GM23338 (cell line): ENCODE results near the gene SMURF1. TPM values are rescaled to one million over a fixed set of nuclear protein-coding genes. Genes with fewer than 3 reads are reported as not detected.

ENCODE experiments used
- ATAC-seq: fragments of 200-7000 bp; cut with Tn5 transposase; 3 replicates; pipeline ENCODE4 v1.9.1; 2020
- DNase-seq: peaks from one replicate; pipeline ENCODE4 v3.0.0-alpha.2; 2015; ENCODE audit warnings: low spot score
- H2AFZ ChIP-seq: fragments of 200-600 bp; sonication (generic); 2 replicates; pipeline ENCODE4 v1.8.0; 2016; ENCODE audit warnings: antibody characterized with exemption, mild to moderate bottlenecking, moderate library complexity
- H3F3A ChIP-seq: fragments of 200-600 bp; sonication (generic); replicated peaks from 2 replicates; pipeline ENCODE4 v1.8.0; 2017; ENCODE audit warnings: antibody characterized with exemption, mixed run types, low read depth
- H3K27ac ChIP-seq: fragments of 200-600 bp; sonication (generic); 2 replicates; pipeline ENCODE4 v1.6.1; 2016; ENCODE audit warnings: low read depth
- H3K27me3 ChIP-seq: fragments of 200-600 bp; sonication (generic); 2 replicates; pipeline ENCODE4 v1.8.0; 2016; ENCODE audit warnings: mild to moderate bottlenecking, mixed run types, moderate library complexity; ENCODE audit not compliant: insufficient read depth
- H3K36me3 ChIP-seq: fragments of 200-600 bp; sonication (generic); 2 replicates; pipeline ENCODE4 v1.8.0; 2016; ENCODE audit warnings: mild to moderate bottlenecking; ENCODE audit not compliant: insufficient read depth
- H3K4me1 ChIP-seq: fragments of 200-600 bp; sonication (generic); 2 replicates; pipeline ENCODE4 v1.8.0; 2016; ENCODE audit warnings: mild to moderate bottlenecking, moderate library complexity; ENCODE audit not compliant: insufficient read depth
- H3K4me2 ChIP-seq: fragments of 200-600 bp; sonication (generic); 2 replicates; pipeline ENCODE4 v1.7.1; 2017; ENCODE audit warnings: mixed run types
- H3K4me3 ChIP-seq: fragments of 200-600 bp; sonication (generic); 2 replicates; pipeline ENCODE4 v1.6.1; 2016; ENCODE audit warnings: mixed run types
- H3K79me2 ChIP-seq: fragments of 200-600 bp; sonication (generic); replicated peaks from 2 replicates; pipeline ENCODE4 v1.8.0; 2017; ENCODE audit warnings: mild to moderate bottlenecking; ENCODE audit not compliant: insufficient read depth
- H3K9me2 ChIP-seq: fragments of 200-600 bp; sonication (generic); 2 replicates; pipeline ENCODE4 v1.8.0; 2017; ENCODE audit not compliant: insufficient read depth
- H4K20me1 ChIP-seq: fragments of 200-600 bp; sonication (generic); replicated peaks from 2 replicates; pipeline ENCODE4 v1.8.0; 2017; ENCODE audit warnings: mild to moderate bottlenecking; ENCODE audit not compliant: insufficient read depth
- H3K27ac Mint-ChIP-seq: 2 replicates; pipeline ENCODE4 v1.8.0; 2020; ENCODE audit warnings: inconsistent platforms, mild to moderate bottlenecking, moderate library complexity, mixed read lengths
- H3K27me3 Mint-ChIP-seq: 3 replicates; pipeline ENCODE4 v1.8.0; 2022; ENCODE audit warnings: low read depth, mild to moderate bottlenecking, moderate library complexity, mixed read lengths, inconsistent platforms; ENCODE audit not compliant: insufficient read depth, poor library complexity
- H3K36me3 Mint-ChIP-seq: 3 replicates; pipeline ENCODE4 v1.8.0; 2021; ENCODE audit warnings: low read depth, mild to moderate bottlenecking, inconsistent platforms, moderate library complexity, mixed read lengths
- H3K4me1 Mint-ChIP-seq: 3 replicates; pipeline ENCODE4 v1.8.0; 2020; ENCODE audit warnings: mild to moderate bottlenecking, inconsistent platforms, mixed read lengths
- H3K4me3 Mint-ChIP-seq: 3 replicates; pipeline ENCODE4 v1.8.0; 2021; ENCODE audit warnings: moderate library complexity, mild to moderate bottlenecking, inconsistent platforms, mixed read lengths
- H3K9me3 Mint-ChIP-seq: 3 replicates; pipeline ENCODE4 v1.8.0; 2020; ENCODE audit warnings: moderate library complexity, mild to moderate bottlenecking, inconsistent platforms, mixed read lengths
- CREB1 ChIP-seq: fragments of 250-450 bp; sonication (Bioruptor Pico); IDR thresholded peaks from 2 replicates; pipeline ENCODE4 v1.5.0; 2020; ENCODE audit warnings: low read depth, mild to moderate bottlenecking, moderate library complexity
- EZH2 ChIP-seq: fragments of 200-600 bp; sonication (generic); IDR thresholded peaks from one replicate; pipeline ENCODE4 v1.8.0; 2017; ENCODE audit warnings: antibody characterized with exemption, mild to moderate bottlenecking, low read depth; ENCODE audit not compliant: unreplicated experiment
- EZH2phosphoT487 ChIP-seq: fragments of 200-600 bp; sonication (generic); IDR thresholded peaks from one replicate; pipeline ENCODE4 v1.8.1; 2018; ENCODE audit warnings: antibody characterized with exemption; ENCODE audit not compliant: unreplicated experiment
- JUNB ChIP-seq: IDR thresholded peaks from one replicate; pipeline ENCODE4 v1.6.1; 2016; ENCODE audit warnings: antibody characterized with exemption; ENCODE audit not compliant: unreplicated experiment
- NANOG ChIP-seq: IDR thresholded peaks from 2 replicates; pipeline ENCODE4 v1.6.1; 2016; ENCODE audit warnings: antibody characterized with exemption, borderline replicate concordance
- POLR2AphosphoS5 ChIP-seq: IDR thresholded peaks from 2 replicates; pipeline ENCODE4 v1.6.1; 2016; ENCODE audit warnings: antibody characterized with exemption, low read depth
- STAT1 ChIP-seq: IDR thresholded peaks from one replicate; pipeline ENCODE4 v1.6.1; 2016; ENCODE audit warnings: antibody characterized with exemption; ENCODE audit not compliant: unreplicated experiment
- ZNF114 ChIP-seq: fragments of 250-450 bp; sonication (Bioruptor Pico); IDR thresholded peaks from 2 replicates; pipeline ENCODE4 v1.5.0; 2020; ENCODE audit warnings: mild to moderate bottlenecking, moderate library complexity
- ZNF331 ChIP-seq: fragments of 250-450 bp; sonication (Bioruptor Pico); IDR thresholded peaks from 2 replicates; pipeline ENCODE4 v1.5.0; 2020; ENCODE audit warnings: low read depth, mild to moderate bottlenecking, moderate library complexity
- polyA plus RNA-seq: library from polyadenylated mRNA; unstranded; fragments of >200 nt; fragmentation: Nextera tagmentation; extraction: Ambion mirVana; gene quantifications from 2 replicates; pipeline ENCODE4 v1.2.1, GENCODE V29; 2016
- total RNA-seq: library from RNA; depleted of rRNA; stranded (reverse); fragments of >200 nt; shearing (Covaris generic); gene quantifications from 2 replicates; pipeline ENCODE4 v1.2.3, GENCODE V29; 2014
- TF ChIP-seq, protein P1 (sequence below): fragments of 250-450 bp; sonication (Bioruptor Pico); IDR thresholded peaks from 2 replicates; pipeline ENCODE4 v1.5.0; 2020; ENCODE audit warnings: mild to moderate bottlenecking, moderate library complexity
- TF ChIP-seq, protein P2 (sequence below): IDR thresholded peaks from 2 replicates; pipeline ENCODE4 v1.6.1; 2016; ENCODE audit warnings: antibody characterized with exemption
- TF ChIP-seq, protein P3 (sequence below): IDR thresholded peaks from one replicate; pipeline ENCODE4 v1.6.1; 2018; ENCODE audit warnings: antibody characterized with exemption; ENCODE audit not compliant: unreplicated experiment
- TF ChIP-seq, protein P4 (sequence below), 2 experiments: fragments of 200-600 bp in 1 of 2; sonication (generic) in 1 of 2; conservative IDR thresholded peaks; 2 replicates each; pipeline versions ENCODE4 v1.5.1 to v1.6.1; 2016 to 2017; ENCODE audit warnings: antibody characterized with exemption in 2 of 2, low read depth in 2 of 2, mild to moderate bottlenecking in 2 of 2, moderate library complexity in 1 of 2

Gene SMURF1
- total and polyA plus RNA-seq, 2 experiments from 2014 or later = 5.8 to 23.9 TPM

DNA sequence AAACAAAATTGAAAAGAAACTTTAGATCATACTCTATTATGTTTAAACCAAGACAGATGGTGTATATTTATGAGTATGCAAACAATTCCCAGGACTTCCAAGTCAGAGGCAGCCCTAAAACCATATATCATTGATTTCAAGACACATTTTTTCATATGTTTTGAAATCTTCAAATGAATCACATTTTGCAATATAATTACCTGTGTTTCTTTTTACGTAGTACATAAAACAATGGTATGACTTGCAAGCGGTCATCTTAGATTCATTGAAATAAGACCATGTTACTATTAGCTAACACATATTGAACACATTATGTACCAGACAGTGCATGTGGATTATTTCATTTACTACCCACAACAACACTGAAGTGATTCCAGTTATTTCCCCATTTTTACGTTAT lies 14.9 kb downstream of the SMURF1 start:
- Mint-ChIP-seq H3K36me3 (no peaks in the 10 kb centered on the region), H3K4me1 (peaks cover 20% of the 10 kb centered on the region), H3K27ac (no peak overlapping the region), H3K9me3 (no peaks in the 10 kb centered on the region), H3K27me3 (no peaks in the 10 kb centered on the region), H3K4me3 (no peak overlapping the region)
- H2AFZ ChIP-seq = no peak overlapping the region
- no peak for ATAC-seq
- no peaks in the 10 kb centered on the region for H3K27me3 ChIP-seq
- TF ChIP-seq, protein P1, sequence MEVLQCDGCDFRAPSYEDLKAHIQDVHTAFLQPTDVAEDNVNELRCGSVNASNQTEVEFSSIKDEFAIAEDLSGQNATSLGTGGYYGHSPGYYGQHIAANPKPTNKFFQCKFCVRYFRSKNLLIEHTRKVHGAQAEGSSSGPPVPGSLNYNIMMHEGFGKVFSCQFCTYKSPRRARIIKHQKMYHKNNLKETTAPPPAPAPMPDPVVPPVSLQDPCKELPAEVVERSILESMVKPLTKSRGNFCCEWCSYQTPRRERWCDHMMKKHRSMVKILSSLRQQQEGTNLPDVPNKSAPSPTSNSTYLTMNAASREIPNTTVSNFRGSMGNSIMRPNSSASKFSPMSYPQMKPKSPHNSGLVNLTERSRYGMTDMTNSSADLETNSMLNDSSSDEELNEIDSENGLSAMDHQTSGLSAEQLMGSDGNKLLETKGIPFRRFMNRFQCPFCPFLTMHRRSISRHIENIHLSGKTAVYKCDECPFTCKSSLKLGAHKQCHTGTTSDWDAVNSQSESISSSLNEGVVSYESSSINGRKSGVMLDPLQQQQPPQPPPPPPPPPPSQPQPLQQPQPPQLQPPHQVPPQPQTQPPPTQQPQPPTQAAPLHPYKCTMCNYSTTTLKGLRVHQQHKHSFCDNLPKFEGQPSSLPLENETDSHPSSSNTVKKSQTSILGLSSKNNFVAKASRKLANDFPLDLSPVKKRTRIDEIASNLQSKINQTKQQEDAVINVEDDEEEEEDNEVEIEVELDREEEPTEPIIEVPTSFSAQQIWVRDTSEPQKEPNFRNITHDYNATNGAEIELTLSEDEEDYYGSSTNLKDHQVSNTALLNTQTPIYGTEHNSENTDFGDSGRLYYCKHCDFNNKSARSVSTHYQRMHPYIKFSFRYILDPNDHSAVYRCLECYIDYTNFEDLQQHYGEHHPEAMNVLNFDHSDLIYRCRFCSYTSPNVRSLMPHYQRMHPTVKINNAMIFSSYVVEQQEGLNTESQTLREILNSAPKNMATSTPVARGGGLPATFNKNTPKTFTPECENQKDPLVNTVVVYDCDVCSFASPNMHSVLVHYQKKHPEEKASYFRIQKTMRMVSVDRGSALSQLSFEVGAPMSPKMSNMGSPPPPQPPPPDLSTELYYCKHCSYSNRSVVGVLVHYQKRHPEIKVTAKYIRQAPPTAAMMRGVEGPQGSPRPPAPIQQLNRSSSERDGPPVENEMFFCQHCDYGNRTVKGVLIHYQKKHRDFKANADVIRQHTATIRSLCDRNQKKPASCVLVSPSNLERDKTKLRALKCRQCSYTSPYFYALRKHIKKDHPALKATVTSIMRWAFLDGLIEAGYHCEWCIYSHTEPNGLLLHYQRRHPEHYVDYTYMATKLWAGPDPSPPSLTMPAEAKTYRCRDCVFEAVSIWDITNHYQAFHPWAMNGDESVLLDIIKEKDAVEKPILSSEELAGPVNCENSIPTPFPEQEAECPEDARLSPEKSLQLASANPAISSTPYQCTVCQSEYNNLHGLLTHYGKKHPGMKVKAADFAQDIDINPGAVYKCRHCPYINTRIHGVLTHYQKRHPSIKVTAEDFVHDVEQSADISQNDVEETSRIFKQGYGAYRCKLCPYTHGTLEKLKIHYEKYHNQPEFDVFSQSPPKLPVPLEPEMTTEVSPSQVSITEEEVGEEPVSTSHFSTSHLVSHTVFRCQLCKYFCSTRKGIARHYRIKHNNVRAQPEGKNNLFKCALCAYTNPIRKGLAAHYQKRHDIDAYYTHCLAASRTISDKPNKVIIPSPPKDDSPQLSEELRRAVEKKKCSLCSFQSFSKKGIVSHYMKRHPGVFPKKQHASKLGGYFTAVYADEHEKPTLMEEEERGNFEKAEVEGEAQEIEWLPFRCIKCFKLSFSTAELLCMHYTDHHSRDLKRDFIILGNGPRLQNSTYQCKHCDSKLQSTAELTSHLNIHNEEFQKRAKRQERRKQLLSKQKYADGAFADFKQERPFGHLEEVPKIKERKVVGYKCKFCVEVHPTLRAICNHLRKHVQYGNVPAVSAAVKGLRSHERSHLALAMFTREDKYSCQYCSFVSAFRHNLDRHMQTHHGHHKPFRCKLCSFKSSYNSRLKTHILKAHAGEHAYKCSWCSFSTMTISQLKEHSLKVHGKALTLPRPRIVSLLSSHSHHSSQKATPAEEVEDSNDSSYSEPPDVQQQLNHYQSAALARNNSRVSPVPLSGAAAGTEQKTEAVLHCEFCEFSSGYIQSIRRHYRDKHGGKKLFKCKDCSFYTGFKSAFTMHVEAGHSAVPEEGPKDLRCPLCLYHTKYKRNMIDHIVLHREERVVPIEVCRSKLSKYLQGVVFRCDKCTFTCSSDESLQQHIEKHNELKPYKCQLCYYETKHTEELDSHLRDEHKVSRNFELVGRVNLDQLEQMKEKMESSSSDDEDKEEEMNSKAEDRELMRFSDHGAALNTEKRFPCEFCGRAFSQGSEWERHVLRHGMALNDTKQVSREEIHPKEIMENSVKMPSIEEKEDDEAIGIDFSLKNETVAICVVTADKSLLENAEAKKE (CRISPR knock-in tag) = no peak
- TF ChIP-seq ZNF114 (no peak), NANOG (no peak), CREB1 (no peak), JUNB (no peak), POLR2AphosphoS5 (no peak), STAT1 (no peak), EZH2 (no peak), EZH2phosphoT487 (no peak), ZNF331 (CRISPR knock-in tag) (no peak)
- TF ChIP-seq, protein P2, sequence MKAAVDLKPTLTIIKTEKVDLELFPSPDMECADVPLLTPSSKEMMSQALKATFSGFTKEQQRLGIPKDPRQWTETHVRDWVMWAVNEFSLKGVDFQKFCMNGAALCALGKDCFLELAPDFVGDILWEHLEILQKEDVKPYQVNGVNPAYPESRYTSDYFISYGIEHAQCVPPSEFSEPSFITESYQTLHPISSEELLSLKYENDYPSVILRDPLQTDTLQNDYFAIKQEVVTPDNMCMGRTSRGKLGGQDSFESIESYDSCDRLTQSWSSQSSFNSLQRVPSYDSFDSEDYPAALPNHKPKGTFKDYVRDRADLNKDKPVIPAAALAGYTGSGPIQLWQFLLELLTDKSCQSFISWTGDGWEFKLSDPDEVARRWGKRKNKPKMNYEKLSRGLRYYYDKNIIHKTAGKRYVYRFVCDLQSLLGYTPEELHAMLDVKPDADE = no peak
- TF ChIP-seq, protein P3, sequence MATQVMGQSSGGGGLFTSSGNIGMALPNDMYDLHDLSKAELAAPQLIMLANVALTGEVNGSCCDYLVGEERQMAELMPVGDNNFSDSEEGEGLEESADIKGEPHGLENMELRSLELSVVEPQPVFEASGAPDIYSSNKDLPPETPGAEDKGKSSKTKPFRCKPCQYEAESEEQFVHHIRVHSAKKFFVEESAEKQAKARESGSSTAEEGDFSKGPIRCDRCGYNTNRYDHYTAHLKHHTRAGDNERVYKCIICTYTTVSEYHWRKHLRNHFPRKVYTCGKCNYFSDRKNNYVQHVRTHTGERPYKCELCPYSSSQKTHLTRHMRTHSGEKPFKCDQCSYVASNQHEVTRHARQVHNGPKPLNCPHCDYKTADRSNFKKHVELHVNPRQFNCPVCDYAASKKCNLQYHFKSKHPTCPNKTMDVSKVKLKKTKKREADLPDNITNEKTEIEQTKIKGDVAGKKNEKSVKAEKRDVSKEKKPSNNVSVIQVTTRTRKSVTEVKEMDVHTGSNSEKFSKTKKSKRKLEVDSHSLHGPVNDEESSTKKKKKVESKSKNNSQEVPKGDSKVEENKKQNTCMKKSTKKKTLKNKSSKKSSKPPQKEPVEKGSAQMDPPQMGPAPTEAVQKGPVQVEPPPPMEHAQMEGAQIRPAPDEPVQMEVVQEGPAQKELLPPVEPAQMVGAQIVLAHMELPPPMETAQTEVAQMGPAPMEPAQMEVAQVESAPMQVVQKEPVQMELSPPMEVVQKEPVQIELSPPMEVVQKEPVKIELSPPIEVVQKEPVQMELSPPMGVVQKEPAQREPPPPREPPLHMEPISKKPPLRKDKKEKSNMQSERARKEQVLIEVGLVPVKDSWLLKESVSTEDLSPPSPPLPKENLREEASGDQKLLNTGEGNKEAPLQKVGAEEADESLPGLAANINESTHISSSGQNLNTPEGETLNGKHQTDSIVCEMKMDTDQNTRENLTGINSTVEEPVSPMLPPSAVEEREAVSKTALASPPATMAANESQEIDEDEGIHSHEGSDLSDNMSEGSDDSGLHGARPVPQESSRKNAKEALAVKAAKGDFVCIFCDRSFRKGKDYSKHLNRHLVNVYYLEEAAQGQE = no peak
- TF ChIP-seq, protein P4, sequence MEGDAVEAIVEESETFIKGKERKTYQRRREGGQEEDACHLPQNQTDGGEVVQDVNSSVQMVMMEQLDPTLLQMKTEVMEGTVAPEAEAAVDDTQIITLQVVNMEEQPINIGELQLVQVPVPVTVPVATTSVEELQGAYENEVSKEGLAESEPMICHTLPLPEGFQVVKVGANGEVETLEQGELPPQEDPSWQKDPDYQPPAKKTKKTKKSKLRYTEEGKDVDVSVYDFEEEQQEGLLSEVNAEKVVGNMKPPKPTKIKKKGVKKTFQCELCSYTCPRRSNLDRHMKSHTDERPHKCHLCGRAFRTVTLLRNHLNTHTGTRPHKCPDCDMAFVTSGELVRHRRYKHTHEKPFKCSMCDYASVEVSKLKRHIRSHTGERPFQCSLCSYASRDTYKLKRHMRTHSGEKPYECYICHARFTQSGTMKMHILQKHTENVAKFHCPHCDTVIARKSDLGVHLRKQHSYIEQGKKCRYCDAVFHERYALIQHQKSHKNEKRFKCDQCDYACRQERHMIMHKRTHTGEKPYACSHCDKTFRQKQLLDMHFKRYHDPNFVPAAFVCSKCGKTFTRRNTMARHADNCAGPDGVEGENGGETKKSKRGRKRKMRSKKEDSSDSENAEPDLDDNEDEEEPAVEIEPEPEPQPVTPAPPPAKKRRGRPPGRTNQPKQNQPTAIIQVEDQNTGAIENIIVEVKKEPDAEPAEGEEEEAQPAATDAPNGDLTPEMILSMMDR (conservative IDR thresholded peaks at IDR 0.05; ENCODE audit: low read depth in 2 of 2) = no peak
- H4K20me1 ChIP-seq = peaks cover 30% of the 10 kb centered on the region
- H3K4me1 ChIP-seq = peaks cover 15% of the 10 kb centered on the region; the same call in 1 of the 2 replicates
- H3K36me3 ChIP-seq = no peaks in the 10 kb centered on the region
- no peak overlapping the region for H3K4me2 ChIP-seq
- no peak overlapping the region for H3K4me3 ChIP-seq
- H3K27ac ChIP-seq = no peak overlapping the region
- H3K79me2 ChIP-seq = peaks cover 100% of the 10 kb centered on the region
- H3F3A ChIP-seq = no peaks in the 10 kb centered on the region
- no peak for DNase-seq
- H3K9me2 ChIP-seq = no peaks in the 10 kb centered on the region
